Measurements from ENCODE around the gene ZBTB48.
"Not testable (repeated sequence)": the region's sequence is repeated elsewhere in the genome, so short reads cannot be mapped to it uniquely, and the experiment has no call there.

ZBTB48 gene

DNA sequence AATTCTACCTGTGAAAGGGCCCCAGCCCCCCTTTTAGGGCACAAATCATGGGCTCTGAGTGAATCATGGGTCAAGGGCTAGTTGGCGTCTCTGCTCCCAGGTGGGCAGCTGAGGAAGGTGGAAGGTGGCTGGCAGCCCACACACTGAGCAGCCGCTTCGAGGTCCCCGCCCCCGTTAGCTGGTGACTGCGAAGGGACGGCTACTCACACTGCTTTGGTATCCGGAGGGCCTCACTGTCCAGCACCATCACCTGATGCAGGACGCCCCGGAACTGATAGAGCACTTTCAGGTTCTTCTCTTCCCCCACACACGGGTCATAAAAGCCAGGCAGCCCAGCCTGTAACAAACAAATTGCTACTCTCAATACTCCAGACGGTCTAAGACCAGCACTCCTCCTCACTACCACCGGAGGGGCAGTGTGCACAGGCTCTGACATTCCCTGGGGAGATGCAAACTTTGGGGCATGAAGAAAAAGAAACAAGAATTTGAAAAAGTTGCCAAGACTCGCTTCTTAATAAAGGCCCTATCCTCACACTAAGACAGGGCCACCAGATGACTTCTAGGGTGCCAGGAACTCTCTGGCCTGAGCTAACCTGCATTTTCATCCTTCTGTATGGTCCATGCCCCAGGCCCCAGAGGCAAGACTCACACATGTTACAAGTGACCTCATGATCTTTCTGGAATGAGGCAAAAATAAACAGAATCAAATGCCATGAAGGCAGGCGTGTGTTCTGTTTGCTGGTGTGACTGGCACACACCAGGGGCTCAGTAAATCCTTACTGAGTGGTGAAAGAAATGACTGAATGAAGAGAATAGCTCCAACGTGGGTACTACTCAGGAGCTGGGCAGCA, 56.3 kb downstream of the ZBTB48 start:
- no peak for DNase-seq

DNA sequence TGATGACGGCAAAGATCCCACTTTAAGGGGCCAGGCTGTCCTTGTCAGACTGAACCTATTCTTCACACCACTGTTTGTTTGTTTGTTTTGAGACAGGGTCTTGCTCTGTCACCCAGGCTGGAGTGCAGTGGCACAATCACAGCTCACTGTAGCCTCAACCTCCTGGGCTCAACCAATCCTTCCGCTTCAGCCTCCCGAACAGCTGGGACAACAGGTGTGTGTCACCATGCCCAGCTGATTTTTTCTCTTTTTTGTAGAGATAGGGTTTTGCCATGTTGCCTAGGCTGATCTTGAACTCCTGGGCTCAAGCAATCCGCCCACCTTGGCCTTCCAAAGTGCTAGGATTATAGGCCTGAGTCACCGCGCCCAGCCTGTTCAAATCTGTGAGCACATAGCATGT, 57.0 kb downstream of the ZBTB48 start:
- not testable (repeated sequence) for DNase-seq

DNA sequence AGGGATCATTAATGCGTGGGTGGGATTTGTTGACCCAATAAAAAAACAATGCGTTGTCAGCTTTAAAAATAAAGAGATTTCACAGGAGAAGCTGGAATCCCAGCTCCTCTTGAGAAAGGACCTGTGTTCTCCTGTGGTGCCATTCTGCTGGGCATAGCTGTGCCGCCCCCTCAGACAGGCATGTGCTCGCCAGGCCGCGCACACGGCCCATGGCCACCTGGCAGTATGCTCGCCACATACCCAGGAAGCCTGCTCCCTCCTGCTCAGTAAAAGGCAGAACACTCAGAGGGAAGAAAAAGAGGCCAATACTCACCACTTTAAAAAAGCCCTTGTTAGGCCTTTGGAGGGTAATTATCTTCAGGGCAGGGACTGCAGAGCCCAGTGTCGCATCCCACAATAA, 58.0 kb downstream of the ZBTB48 start:
- no peak for DNase-seq

DNA sequence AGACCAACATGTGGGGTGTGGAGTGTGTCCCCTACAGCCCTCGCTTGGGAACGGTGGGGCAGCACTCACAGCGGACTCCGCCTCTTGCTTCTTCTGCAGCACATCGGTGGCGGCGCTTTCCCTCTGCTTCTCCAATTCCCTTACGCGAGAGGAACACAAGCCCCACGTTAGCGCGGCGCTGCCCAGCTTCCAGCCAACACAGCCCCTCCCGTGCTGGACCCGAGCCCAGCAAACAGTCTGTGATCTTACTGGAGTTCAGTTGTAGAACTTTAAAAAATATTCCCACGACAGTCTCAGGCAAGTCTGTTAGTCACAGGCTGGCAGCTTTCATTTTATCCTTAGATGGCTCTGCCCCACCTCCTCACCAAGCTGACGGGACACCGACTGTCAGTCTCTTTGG, 58.4 kb downstream of the ZBTB48 start:
- no peak for DNase-seq

All from KG1 (cell line).